Adipocyte (in vitro differentiated cells): ENCODE results near the gene TGIF2.

Experiments used
- DNase-seq: peaks from one replicate; pipeline ENCODE4 v3.0.0-alpha.2; 2015; ENCODE audit warnings: low read depth
- H3K27me3 ChIP-seq: replicated peaks from 2 replicates; pipeline ENCODE4 v1.7.0; 2013; ENCODE audit warnings: mild to moderate bottlenecking, low read length, moderate library complexity; ENCODE audit not compliant: control insufficient read depth, insufficient read depth
- H3K36me3 ChIP-seq: 2 replicates; pipeline ENCODE4 v1.7.0; 2013; ENCODE audit warnings: low read length, mild to moderate bottlenecking, moderate library complexity; ENCODE audit not compliant: control insufficient read depth, insufficient read depth, severe bottlenecking
- H3K4me1 ChIP-seq: 2 replicates; pipeline ENCODE4 v1.7.0; 2013; ENCODE audit warnings: mild to moderate bottlenecking, low read length, moderate library complexity; ENCODE audit not compliant: control insufficient read depth, insufficient read depth
- H3K4me3 ChIP-seq: 2 replicates; pipeline ENCODE4 v1.7.0; 2013; ENCODE audit warnings: mild to moderate bottlenecking, low read length, moderate library complexity
- H3K9ac ChIP-seq: 2 replicates; pipeline ENCODE4 v1.7.0; 2013; ENCODE audit warnings: mild to moderate bottlenecking, low read length, moderate library complexity
- H3K9me3 ChIP-seq: 2 replicates; pipeline ENCODE4 v1.7.0; 2013; ENCODE audit warnings: mild to moderate bottlenecking, low read length, moderate library complexity; ENCODE audit not compliant: control insufficient read depth

TGIF2 gene

DNA sequence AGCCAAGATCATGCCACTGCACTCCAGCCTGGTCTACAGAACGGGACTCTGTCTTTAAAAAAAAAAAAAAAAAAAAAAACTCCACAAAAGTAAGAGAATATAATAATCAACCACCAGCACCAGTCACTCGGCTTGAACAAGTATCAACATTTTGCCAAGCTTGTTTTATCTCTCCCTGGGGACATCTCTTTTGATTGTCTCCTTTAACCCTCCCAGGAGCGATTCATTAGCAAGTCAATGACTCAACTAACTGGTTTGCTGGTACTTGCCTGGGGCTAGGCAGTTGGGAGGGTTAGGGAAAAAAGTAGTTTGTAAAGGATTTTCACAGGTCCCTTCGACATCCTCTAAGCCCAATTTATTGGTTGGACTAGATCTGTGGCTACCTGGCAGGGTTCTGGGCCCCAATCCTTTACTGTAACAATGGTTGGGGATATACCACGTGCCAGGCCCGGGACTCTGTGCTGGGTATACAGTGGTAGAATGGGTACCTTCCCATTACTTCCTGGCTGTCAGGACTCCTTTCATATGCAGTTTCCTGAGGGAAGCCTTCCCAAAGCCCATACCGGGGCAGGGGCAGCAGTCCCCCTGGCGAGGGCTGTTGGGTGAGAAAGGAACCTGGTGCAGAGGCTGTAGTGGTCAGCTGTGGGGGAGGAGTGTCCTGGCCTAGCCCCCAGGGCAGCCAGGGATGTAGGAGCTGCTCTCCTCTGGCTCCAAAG, 12.2 kb downstream of the TGIF2 start:
- H3K36me3 ChIP-seq, result no peaks in the 10 kb centered on the region
- H3K9me3 ChIP-seq, result no peaks in the 10 kb centered on the region
- H3K27me3 ChIP-seq, result peaks cover 14% of the 10 kb centered on the region
- H3K4me3 ChIP-seq, result no peak overlapping the region
- no peak overlapping the region for H3K9ac ChIP-seq
- DNase-seq, result no peak
- H3K4me1 ChIP-seq, result no peaks in the 10 kb centered on the region

- no peak for DNase-seq
- Histone ChIP-seq H3K36me3 (no peaks in the 10 kb centered on the region), H3K4me3 (no peak overlapping the region), H3K9me3 (peaks cover 3% of the 10 kb centered on the region), H3K27me3 (peaks cover 14% of the 10 kb centered on the region), H3K9ac (no peak overlapping the region), H3K4me1 (no peaks in the 10 kb centered on the region)
These were observed 14.1 kb downstream of the TGIF2 start for GRCh38 chr20:36587388-36588070.

DNA sequence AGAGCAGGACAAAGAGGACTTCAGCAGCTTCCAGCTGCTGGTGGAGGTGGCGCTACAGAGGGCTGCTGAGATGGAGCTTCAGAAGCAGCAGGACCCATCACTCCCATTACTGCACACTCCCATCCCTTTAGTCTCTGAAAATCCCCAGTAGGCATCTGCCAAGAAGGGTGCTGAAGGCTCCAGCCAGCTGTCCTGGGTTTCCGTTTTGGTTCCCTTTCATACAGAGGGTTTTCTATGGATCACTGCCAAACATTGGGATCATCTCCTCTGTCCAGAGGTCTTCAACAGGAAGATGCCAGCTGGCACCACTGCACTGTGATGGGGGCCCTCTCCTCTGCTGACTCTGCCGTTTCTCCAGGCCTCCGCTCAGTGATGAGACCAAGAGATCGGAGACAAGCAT, 17.9 kb downstream of the TGIF2 start:
- Histone ChIP-seq H3K36me3 (no peaks in the 10 kb centered on the region), H3K4me1 (no peaks in the 10 kb centered on the region), H3K27me3 (peaks cover 14% of the 10 kb centered on the region), H3K9ac (no peak overlapping the region), H3K4me3 (no peak overlapping the region), H3K9me3 (peaks cover 4% of the 10 kb centered on the region)
- DNase-seq, result no peak

- H3K4me1 ChIP-seq, result no peaks in the 10 kb centered on the region
- H3K9me3 ChIP-seq, result peaks cover 4% of the 10 kb centered on the region
- peaks cover 10% of the 10 kb centered on the region for H3K27me3 ChIP-seq
- no peaks in the 10 kb centered on the region for H3K36me3 ChIP-seq
- H3K4me3 ChIP-seq, result no peak overlapping the region
- peak; percentile 66 for DNase-seq
- no peak overlapping the region for H3K9ac ChIP-seq
These were observed 18.7 kb downstream of the TGIF2 start for GRCh38 chr20:36591854-36592641.

- Histone ChIP-seq H3K4me3 (no peak overlapping the region), H3K36me3 (no peaks in the 10 kb centered on the region), H3K9ac (no peak overlapping the region), H3K9me3 (peaks cover 4% of the 10 kb centered on the region), H3K27me3 (peaks cover 12% of the 10 kb centered on the region), H3K4me1 (no peaks in the 10 kb centered on the region)
- no peak for DNase-seq
These were observed 20.0 kb downstream of the TGIF2 start for GRCh38 chr20:36593347-36593929.

DNA sequence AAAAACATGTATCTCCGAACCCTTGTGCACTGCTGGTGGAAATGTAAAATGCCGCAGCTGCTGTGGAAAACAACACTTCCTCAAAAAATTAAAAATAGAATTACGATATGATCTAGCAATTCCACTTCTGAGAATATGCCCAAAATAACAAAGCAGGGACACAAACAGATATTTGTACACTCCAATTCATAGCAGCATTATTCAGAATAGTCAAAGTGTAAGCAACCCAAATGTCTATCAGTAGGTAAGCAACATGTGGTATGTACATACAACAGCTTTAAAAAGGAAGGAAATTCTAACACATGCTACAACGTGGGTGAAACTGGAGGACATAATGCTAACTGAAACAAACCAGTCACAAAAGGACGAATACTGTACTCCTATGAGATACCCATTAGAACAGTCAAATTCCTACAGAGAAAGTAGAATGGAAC, 26.5 kb downstream of the TGIF2 start:
- H3K4me1 ChIP-seq, result peaks cover 1% of the 10 kb centered on the region
- no peak for DNase-seq
- no peaks in the 10 kb centered on the region for H3K36me3 ChIP-seq
- H3K9ac ChIP-seq, result no peak overlapping the region
- H3K4me3 ChIP-seq, result no peak overlapping the region
- H3K27me3 ChIP-seq, result peaks cover 7% of the 10 kb centered on the region
- no peaks in the 10 kb centered on the region for H3K9me3 ChIP-seq

- no peak for DNase-seq
- peaks cover 7% of the 10 kb centered on the region for H3K27me3 ChIP-seq
- H3K9me3 ChIP-seq, result no peaks in the 10 kb centered on the region
- H3K9ac ChIP-seq, result no peak overlapping the region
- H3K4me1 ChIP-seq, result peaks cover 5% of the 10 kb centered on the region
- no peaks in the 10 kb centered on the region for H3K36me3 ChIP-seq
- no peak overlapping the region for H3K4me3 ChIP-seq
These were observed 28.1 kb downstream of the TGIF2 start for GRCh38 chr20:36601540-36601939.

GRCh38 chr20:36604952-36605398, 31.6 kb downstream of the TGIF2 start:
- H3K4me3 ChIP-seq, result peak overlapping the region; percentile 68
- no peaks in the 10 kb centered on the region for H3K27me3 ChIP-seq
- peaks cover 23% of the 10 kb centered on the region for H3K36me3 ChIP-seq
- H3K4me1 ChIP-seq, result peaks cover 14% of the 10 kb centered on the region
- peak overlapping the region; percentile 79 for H3K9ac ChIP-seq
- no peak for DNase-seq
- H3K9me3 ChIP-seq, result no peaks in the 10 kb centered on the region

- peak within 1 kb of the TSS; percentile 97 for H3K9ac ChIP-seq
- peaks cover 14% of the 10 kb centered on the region for H3K4me1 ChIP-seq
- peak; percentile 100 for DNase-seq
These were observed 32.2 kb downstream of the TGIF2 start, which contains the start of gene RAB5IF for GRCh38 chr20:36605399-36606157. TSS of gene RAB5IF (plus strand) at chr20:36605779. CDS start at chr20:36605952, 173 bp downstream.

DNA sequence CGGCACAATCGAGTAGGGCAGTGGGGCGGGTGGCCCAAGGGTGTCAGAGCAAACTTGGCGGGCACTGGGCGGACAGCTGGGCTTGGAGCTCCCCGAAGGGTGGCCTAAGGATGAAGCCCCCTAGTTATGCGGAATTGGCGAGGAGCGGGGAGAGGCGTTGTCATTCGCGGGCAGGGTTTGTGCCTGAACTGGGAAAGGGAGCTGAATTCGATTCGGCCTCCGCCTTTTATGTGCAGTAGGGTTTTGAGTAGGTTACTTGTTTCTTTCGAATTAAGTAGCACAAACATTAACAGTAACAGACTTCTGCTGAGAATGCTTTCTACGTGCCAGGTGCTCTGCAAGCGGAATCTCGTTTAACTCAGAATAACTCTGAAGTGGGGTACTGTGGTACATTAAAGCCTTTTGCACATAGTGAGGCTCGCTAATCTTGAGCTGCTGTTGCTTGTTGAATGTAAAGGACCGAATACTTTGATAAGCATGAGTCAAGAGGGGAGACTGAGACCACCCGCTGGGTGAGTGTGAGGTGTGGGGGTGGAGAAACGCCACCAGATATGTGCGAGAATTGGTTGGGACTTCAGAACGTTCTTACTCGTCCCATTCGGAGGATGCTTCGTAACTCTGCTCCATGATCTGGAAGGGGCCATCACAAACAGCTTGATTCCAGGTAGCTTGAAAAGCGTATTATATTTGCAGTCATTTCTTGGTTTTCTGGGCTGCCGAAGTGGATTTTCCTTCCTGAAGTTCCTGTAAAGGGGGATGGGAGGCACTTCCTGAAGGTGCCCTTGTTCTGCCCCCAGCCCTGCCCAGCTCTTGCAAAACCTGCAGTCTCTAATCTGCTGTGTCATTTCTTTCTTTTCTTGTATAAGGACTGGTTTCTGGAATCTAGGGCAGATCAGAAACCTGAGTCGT, 33.0 kb downstream of the TGIF2 start:
- peak; percentile 71 for DNase-seq
- H3K9me3 ChIP-seq, result no peaks in the 10 kb centered on the region
- peak overlapping the region; percentile 97 for H3K9ac ChIP-seq
- H3K4me3 ChIP-seq, result peak overlapping the region; percentile 96
- H3K4me1 ChIP-seq, result peaks cover 14% of the 10 kb centered on the region
- H3K27me3 ChIP-seq, result no peaks in the 10 kb centered on the region
- H3K36me3 ChIP-seq, result peaks cover 37% of the 10 kb centered on the region

More at GRCh38 chr20:36605399-36606157, 32.2 kb downstream of the TGIF2 start, which contains the start of gene RAB5IF:
- H3K4me3 ChIP-seq, result peak within 1 kb of the TSS; percentile 96
- peaks cover 29% of the 10 kb centered on the region for H3K36me3 ChIP-seq
- no peaks in the 10 kb centered on the region for H3K9me3 ChIP-seq
- no peaks in the 10 kb centered on the region for H3K27me3 ChIP-seq
